ENCODE results near the gene OTULINL.
"Not testable (repeated sequence)": the region's sequence is repeated elsewhere in the genome, so short reads cannot be mapped to it uniquely, and the experiment has no call there.

Gene OTULINL

GRCh38 chr5:14581106-14581890, at the start of gene OTULINL:
Gene OTULINL, plus strand, starts transcription at chr5:14581792. Its CDS starts 103 bp downstream, at chr5:14581895.
- TF ChIP-seq GATA1 (IDR thresholded peaks at IDR 0.05; ENCODE audit: low read depth, low read length) (no peak), POLR2A (IDR thresholded peaks at IDR 0.05; ENCODE audit: low read length) (no peak)
- peak; percentile 80 to 87 for DNase-seq

GRCh38 chr5:14532180-14532579, 49.4 kb upstream of the OTULINL start:
- TF ChIP-seq POLR2A (IDR thresholded peaks at IDR 0.05; ENCODE audit: low read length) (no peak), GATA1 (IDR thresholded peaks at IDR 0.05; ENCODE audit: low read depth, low read length) (no peak)
- DNase-seq, result no peak

GRCh38 chr5:14534773-14535172, 46.8 kb upstream of the OTULINL start:
- no peak for DNase-seq

GRCh38 chr5:14545308-14545707, 36.3 kb upstream of the OTULINL start:
- no peak for DNase-seq
- no peak for TF ChIP-seq GATA1 (IDR thresholded peaks at IDR 0.05; ENCODE audit: low read depth, low read length)
- no peak for TF ChIP-seq POLR2A (IDR thresholded peaks at IDR 0.05; ENCODE audit: low read length)

More at GRCh38 chr5:14534773-14535172, 46.8 kb upstream of the OTULINL start:
- TF ChIP-seq POLR2A (IDR thresholded peaks at IDR 0.05; ENCODE audit: low read length) (no peak), GATA1 (IDR thresholded peaks at IDR 0.05; ENCODE audit: low read depth, low read length) (no peak)

GRCh38 chr5:14545862-14546261, 35.7 kb upstream of the OTULINL start:
- no peak for TF ChIP-seq POLR2A (IDR thresholded peaks at IDR 0.05; ENCODE audit: low read length)
- TF ChIP-seq GATA1 (IDR thresholded peaks at IDR 0.05; ENCODE audit: low read depth, low read length), result no peak
- no peak for DNase-seq

- no peak for DNase-seq
- TF ChIP-seq GATA1 (IDR thresholded peaks at IDR 0.05; ENCODE audit: low read depth, low read length) (no peak), POLR2A (IDR thresholded peaks at IDR 0.05; ENCODE audit: low read length) (no peak)
Measured at GRCh38 chr5:14547666-14548065, 33.9 kb upstream of the OTULINL start.

- no peak for DNase-seq
- TF ChIP-seq GATA1 (IDR thresholded peaks at IDR 0.05; ENCODE audit: low read depth, low read length), result no peak
- no peak for TF ChIP-seq POLR2A (IDR thresholded peaks at IDR 0.05; ENCODE audit: low read length)
Measured at GRCh38 chr5:14551211-14551610, 30.4 kb upstream of the OTULINL start.

GRCh38 chr5:14552017-14552416, 29.6 kb upstream of the OTULINL start:
- TF ChIP-seq GATA1 (IDR thresholded peaks at IDR 0.05; ENCODE audit: low read depth, low read length), result no peak
- no peak for TF ChIP-seq POLR2A (IDR thresholded peaks at IDR 0.05; ENCODE audit: low read length)
- DNase-seq, result no peak

GRCh38 chr5:14554288-14554687, 27.3 kb upstream of the OTULINL start:
- DNase-seq, result not testable (repeated sequence)

- DNase-seq, result no peak
- no peak for TF ChIP-seq GATA1 (IDR thresholded peaks at IDR 0.05; ENCODE audit: low read depth, low read length)
- TF ChIP-seq POLR2A (IDR thresholded peaks at IDR 0.05; ENCODE audit: low read length), result no peak
Measured at GRCh38 chr5:14556015-14556414, 25.6 kb upstream of the OTULINL start.

GRCh38 chr5:14557203-14557770, 24.3 kb upstream of the OTULINL start:
- TF ChIP-seq POLR2A (IDR thresholded peaks at IDR 0.05; ENCODE audit: low read length) (no peak), GATA1 (IDR thresholded peaks at IDR 0.05; ENCODE audit: low read depth, low read length) (no peak)
- no peak for DNase-seq

- peak; percentile 2 to 14 for DNase-seq
- no peak for TF ChIP-seq GATA1 (IDR thresholded peaks at IDR 0.05; ENCODE audit: low read depth, low read length)
- no peak for TF ChIP-seq POLR2A (IDR thresholded peaks at IDR 0.05; ENCODE audit: low read length)
Measured at GRCh38 chr5:14557791-14558415, 23.7 kb upstream of the OTULINL start.

- TF ChIP-seq POLR2A (IDR thresholded peaks at IDR 0.05; ENCODE audit: low read length) (no peak), GATA1 (IDR thresholded peaks at IDR 0.05; ENCODE audit: low read depth, low read length) (no peak)
- no peak for DNase-seq
Measured at GRCh38 chr5:14560091-14560595, 21.4 kb upstream of the OTULINL start.

- TF ChIP-seq POLR2A (IDR thresholded peaks at IDR 0.05; ENCODE audit: low read length) (no peak), GATA1 (IDR thresholded peaks at IDR 0.05; ENCODE audit: low read depth, low read length) (no peak)
- DNase-seq, result no peak
Measured at GRCh38 chr5:14561741-14562140, 19.9 kb upstream of the OTULINL start.

Data from erythroblast (primary cell).